Body of pancreas (tissue), 4 donors: ENCODE results near the gene UBE2R2.

Source experiments
- POLR2A ChIP-seq, 3 donors: fragments of 450-650 bp; IDR thresholded peaks; one replicate each; pipeline ENCODE4 v1.6.1; 2016; ENCODE audit warnings: antibody characterized with exemption in 3 of 3, mild to moderate bottlenecking in 2 of 3
- TF ChIP-seq, protein P1 (sequence below), 7 experiments: fragments of 450-650 bp in 4 of 7; fragments of 200-600 bp in 3 of 7; sonication (generic) in 3 of 7; IDR thresholded peaks; one replicate each; pipeline ENCODE4 v1.5.1; 2016 to 2019; ENCODE audit warnings: antibody characterized with exemption in 7 of 7

DNA sequence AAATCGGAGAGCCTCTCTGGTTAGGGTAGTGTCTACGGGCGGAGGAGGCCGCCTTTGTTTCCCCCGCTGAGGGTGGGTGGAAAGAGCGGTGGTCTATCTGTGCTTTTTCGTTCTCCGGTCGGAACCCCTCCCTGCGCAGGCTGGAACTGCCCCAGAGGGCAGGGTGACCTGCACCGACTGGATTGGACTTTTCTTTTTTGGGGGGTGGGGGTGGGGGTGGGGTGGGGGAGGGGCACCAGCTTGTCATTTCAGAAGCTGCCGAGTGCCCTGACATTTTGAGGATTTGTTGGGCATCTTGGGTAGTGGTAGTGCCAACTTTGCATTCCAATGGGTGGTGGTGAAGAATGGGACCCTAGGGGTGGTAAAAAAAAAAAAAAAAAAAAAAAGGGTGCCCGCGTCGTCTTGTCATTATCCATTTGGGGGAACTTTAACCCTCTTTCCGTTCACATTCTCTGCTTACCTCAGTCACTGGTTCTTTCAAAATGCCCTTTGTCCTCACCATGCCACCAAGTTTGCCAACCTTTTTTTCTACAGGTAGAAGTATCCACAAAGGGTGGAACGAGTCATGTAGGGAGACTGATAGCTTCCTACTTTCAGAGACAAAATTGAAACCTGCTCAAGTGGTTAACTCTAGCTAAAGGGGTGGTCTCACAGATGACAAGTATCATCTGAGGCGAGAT, 1.3 kb downstream of the UBE2R2 start:
- TF ChIP-seq, protein P1, sequence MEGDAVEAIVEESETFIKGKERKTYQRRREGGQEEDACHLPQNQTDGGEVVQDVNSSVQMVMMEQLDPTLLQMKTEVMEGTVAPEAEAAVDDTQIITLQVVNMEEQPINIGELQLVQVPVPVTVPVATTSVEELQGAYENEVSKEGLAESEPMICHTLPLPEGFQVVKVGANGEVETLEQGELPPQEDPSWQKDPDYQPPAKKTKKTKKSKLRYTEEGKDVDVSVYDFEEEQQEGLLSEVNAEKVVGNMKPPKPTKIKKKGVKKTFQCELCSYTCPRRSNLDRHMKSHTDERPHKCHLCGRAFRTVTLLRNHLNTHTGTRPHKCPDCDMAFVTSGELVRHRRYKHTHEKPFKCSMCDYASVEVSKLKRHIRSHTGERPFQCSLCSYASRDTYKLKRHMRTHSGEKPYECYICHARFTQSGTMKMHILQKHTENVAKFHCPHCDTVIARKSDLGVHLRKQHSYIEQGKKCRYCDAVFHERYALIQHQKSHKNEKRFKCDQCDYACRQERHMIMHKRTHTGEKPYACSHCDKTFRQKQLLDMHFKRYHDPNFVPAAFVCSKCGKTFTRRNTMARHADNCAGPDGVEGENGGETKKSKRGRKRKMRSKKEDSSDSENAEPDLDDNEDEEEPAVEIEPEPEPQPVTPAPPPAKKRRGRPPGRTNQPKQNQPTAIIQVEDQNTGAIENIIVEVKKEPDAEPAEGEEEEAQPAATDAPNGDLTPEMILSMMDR (IDR thresholded peaks at IDR 0.05), result no peak
- TF ChIP-seq POLR2A (IDR thresholded peaks at IDR 0.05), result peak in 2 of 3 donors; percentile 35 to 36
